ENCODE results near the gene SULT1C3. TPM values are rescaled to one million over a fixed set of nuclear protein-coding genes. Genes with fewer than 3 reads are reported as not detected.

The SULT1C3 gene
- total RNA-seq, 1 donor from 2014 or later: not detected

DNA sequence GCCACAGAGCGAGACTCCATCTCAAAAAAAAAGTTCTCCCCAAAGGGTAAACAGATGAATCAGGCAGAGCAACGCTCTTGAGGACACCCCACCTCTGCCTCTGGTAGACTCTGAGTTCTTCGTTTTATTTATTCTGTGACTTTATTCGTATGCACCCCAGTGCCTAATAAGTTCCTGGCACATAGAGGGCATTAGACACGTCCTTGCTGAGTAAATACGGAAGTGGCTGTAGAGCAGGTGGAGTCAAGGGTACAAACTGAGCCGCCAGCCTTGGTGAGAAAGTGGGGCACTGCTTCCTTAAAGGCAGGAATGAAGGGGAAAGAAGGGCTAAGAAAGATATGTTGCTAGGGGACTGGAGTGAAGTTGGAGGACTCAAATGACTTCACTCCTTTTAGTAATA lies 61.8 kb downstream of the SULT1C3 start:
- no peak for DNase-seq (ENCODE audit: low spot score)

DNA sequence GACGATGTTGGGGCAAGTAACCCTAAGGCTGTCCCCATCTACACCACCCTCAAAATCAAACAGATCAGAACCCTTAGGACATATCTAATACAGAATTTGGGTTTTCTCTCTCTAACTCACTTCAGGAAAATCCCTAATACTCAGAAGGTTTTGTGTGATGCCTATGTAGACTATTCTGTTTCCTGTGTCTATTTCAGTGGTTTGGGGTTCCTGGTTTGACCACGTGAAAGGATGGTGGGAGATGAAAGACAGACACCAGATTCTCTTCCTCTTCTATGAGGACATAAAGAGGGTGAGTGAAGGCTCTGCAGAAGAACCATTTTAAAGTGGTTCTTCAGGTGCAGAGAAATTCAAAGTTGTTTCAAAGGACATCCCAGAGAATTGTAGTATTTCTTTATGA lies 65.2 kb downstream of the SULT1C3 start:
- no peak for DNase-seq (ENCODE audit: low spot score)

DNA sequence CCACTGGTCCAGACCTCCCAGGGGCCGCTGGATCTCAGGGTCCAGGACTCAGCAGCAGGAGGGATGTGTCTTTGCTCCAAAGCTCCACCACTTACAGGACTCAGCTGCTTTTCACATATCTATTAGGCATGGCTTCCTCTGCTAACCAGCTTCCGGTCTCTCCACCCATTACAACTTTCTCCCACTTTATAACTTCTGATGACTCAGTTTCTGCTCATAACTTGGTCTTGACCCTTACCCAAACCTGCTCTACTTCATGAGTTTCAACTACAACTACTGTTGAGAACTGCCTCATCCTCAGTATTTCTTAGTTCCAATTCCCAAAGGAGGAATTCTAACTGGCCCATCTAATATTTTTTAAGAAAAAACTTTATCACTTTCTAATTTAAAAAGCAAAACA lies 66.1 kb downstream of the SULT1C3 start:
- no peak for DNase-seq (ENCODE audit: low spot score)

DNA sequence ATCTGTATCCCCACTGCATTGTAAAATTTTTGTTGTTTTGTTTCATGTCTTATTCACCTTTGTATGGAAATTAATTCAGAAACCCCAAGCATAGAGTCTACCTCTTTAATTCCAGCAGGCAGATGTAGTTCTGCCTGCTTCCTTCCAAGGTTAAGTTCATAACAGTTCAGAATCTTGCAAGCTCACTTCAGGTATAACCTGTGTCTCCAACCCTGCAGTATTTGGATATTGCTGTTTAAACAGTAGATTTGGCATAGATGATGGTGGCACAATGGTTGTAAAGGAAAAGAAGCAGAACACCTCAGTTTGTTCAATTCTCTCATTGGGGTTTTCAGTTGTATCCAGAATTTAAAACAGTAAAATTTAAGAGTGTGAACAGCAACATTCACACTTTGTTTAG lies 70.1 kb downstream of the SULT1C3 start:
- DNase-seq (ENCODE audit: low spot score): no peak

Other genes starting within 250 kb of the SULT1C3 start
- 0.64 TPM for gene SULT1C2, start 48.9 kb downstream of the SULT1C3 start, total RNA-seq
- 2.1 TPM for gene SULT1C4, start 138.0 kb downstream of the SULT1C3 start, total RNA-seq
- 32.9 TPM for gene GCC2, start 209.2 kb downstream of the SULT1C3 start, total RNA-seq